Transverse colon (tissue), 4 donors: Measurements from ENCODE around the gene CANT1. TPM values are rescaled to one million over a fixed set of nuclear protein-coding genes. Genes with fewer than 3 reads are reported as not detected.

Source experiments
- DNase-seq: peaks from one replicate; pipeline ENCODE4 v3.0.0-alpha.2; 2019
- H3K27ac ChIP-seq, 4 donors: fragments of 200-600 bp; sonication (generic); 2 replicates each; pipeline ENCODE4 v1.5.1; 2016 to 2018; ENCODE audit warnings: inconsistent platforms in 4 of 4
- H3K27me3 ChIP-seq: fragments of 200-600 bp; sonication (generic); 2 replicates; pipeline ENCODE4 v1.5.1; 2017; ENCODE audit warnings: inconsistent platforms
- H3K36me3 ChIP-seq, 4 donors: fragments of 200-600 bp; sonication (generic); 2 replicates each; pipeline ENCODE4 v1.5.1; 2017 to 2019; ENCODE audit warnings: inconsistent platforms in 4 of 4
- H3K4me1 ChIP-seq, 4 donors: fragments of 200-600 bp; sonication (generic); 2 replicates each; pipeline ENCODE4 v1.5.1; 2017 to 2020; ENCODE audit warnings: inconsistent platforms in 4 of 4
- H3K4me3 ChIP-seq, 4 donors: fragments of 200-600 bp; sonication (generic); 1 replicate in 1 of 4; 2 replicates in 3 of 4; pipeline versions ENCODE4 v1.5.1 to v1.6.1; 2017 to 2019; ENCODE audit warnings: inconsistent platforms in 4 of 4
- H3K9me3 ChIP-seq, 2 donors: fragments of 200-600 bp; sonication (generic); 2 replicates each; pipeline ENCODE4 v1.5.1; 2017 to 2019; ENCODE audit warnings: inconsistent platforms in 2 of 2
- EP300 ChIP-seq: sonication (generic); formaldehyde crosslinking; IDR thresholded peaks from one replicate; pipeline ENCODE4 v1.6.1; 2017; ENCODE audit warnings: antibody characterized with exemption, low read depth
- POLR2A ChIP-seq: fragments of 450-650 bp; IDR thresholded peaks from one replicate; pipeline ENCODE4 v1.6.1; 2016; ENCODE audit warnings: antibody characterized with exemption, mild to moderate bottlenecking, moderate library complexity
- POLR2AphosphoS5 ChIP-seq, 3 donors: sonication (generic); formaldehyde crosslinking; IDR thresholded peaks; one replicate each; pipeline ENCODE4 v1.6.1; 2016; ENCODE audit warnings: antibody characterized with exemption in 3 of 3
- WGBS, 2 donors: methylation state at CpG; one replicate each; pipeline ENCODE4 v1.1.5; 2018; ENCODE audit warnings: low coverage in 1 of 2; 5-methylcytosine and 5-hydroxymethylcytosine counted together
- in situ Hi-C, 4 donors: fragments of 200-750 bp; cut with MboI; loops; one replicate each; pipeline versions ENCODE4 v1.15.0 to v1.15.1; 2017; ENCODE audit warnings: low sequenced_read_pairs in 3 of 4, low pct_ligation_motif_present in 1 of 4, low pct_unique_long_range_greater_than_20kb in 1 of 4
- intact Hi-C: fragments of 100-400 bp; cut with DNase I; formaldehyde crosslinking; loops from one replicate; pipeline ENCODE4 v1.15.1; 2023; ENCODE audit warnings: low total_unique reads
- total RNA-seq, 4 donors: library from RNA; depleted of rRNA; stranded (reverse); fragments of >200 nt; gene quantifications; one replicate each; pipeline ENCODE4 v1.1.0, GENCODE V29; 2016
- TF ChIP-seq, protein P1 (sequence below), 5 experiments: fragments of 200-600 bp in 3 of 5; fragments of 450-650 bp in 2 of 5; sonication (generic) in 3 of 5; IDR thresholded peaks; 1 replicate in 2 of 5; 2 replicates in 3 of 5; pipeline ENCODE4 v1.5.1; 2016 to 2017; ENCODE audit warnings: antibody characterized with exemption in 5 of 5, inconsistent platforms in 3 of 5, mild to moderate bottlenecking in 2 of 5, moderate library complexity in 1 of 5

Gene CANT1
- total RNA-seq, 4 donors from 2014 or later = 89.4 to 231 (median 138) TPM

DNA sequence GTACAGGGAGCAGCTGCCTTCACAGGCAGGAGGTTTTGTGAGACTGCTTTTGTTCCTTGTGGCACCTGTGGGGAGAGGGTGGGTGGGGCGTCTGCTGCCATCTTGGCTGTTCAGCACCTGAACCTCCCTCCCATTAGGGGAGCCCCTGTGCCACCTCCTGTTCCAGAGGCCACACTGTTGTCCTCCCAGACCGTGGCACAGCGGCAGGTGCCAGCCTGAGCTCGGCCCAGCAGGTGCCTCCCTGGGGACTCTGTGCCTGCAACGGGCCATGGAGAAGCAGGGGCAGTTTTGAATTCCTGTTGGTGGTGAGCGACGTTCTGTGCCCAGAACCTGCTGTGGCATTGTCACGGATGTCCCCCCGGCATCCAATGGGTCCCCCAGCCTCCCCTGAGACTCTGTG is 39.7 kb downstream of the CANT1 start:
- Histone ChIP-seq H3K36me3 (no peaks in the 10 kb centered on the region), H3K27ac (no peak overlapping the region), H3K27me3 (no peaks in the 10 kb centered on the region), H3K4me1 (peaks cover 6 to 13% (median 11%) of the 10 kb centered on the region in 4 donors), H3K9me3 (no peaks in the 10 kb centered on the region), H3K4me3 (no peak overlapping the region)
- in situ Hi-C loops (loop anchor here in 3 of 4 donors (5.0 to 10.0 kb wide), 3 partner anchors 103 to 108 kb away; no protein-coding TSS in a partner anchor), intact Hi-C loops (no loop called here)
- WGBS, 2 donors = 85 to 93% methylated on average over 3 to 8 of the region's 9 CpGs
- TF ChIP-seq POLR2AphosphoS5 (IDR thresholded peaks at IDR 0.05) (no peak), POLR2A (no peak), EP300 (no peak)
- TF ChIP-seq, protein P1, sequence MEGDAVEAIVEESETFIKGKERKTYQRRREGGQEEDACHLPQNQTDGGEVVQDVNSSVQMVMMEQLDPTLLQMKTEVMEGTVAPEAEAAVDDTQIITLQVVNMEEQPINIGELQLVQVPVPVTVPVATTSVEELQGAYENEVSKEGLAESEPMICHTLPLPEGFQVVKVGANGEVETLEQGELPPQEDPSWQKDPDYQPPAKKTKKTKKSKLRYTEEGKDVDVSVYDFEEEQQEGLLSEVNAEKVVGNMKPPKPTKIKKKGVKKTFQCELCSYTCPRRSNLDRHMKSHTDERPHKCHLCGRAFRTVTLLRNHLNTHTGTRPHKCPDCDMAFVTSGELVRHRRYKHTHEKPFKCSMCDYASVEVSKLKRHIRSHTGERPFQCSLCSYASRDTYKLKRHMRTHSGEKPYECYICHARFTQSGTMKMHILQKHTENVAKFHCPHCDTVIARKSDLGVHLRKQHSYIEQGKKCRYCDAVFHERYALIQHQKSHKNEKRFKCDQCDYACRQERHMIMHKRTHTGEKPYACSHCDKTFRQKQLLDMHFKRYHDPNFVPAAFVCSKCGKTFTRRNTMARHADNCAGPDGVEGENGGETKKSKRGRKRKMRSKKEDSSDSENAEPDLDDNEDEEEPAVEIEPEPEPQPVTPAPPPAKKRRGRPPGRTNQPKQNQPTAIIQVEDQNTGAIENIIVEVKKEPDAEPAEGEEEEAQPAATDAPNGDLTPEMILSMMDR (IDR thresholded peaks at IDR 0.05) = no peak
- DNase-seq = no peak

DNA sequence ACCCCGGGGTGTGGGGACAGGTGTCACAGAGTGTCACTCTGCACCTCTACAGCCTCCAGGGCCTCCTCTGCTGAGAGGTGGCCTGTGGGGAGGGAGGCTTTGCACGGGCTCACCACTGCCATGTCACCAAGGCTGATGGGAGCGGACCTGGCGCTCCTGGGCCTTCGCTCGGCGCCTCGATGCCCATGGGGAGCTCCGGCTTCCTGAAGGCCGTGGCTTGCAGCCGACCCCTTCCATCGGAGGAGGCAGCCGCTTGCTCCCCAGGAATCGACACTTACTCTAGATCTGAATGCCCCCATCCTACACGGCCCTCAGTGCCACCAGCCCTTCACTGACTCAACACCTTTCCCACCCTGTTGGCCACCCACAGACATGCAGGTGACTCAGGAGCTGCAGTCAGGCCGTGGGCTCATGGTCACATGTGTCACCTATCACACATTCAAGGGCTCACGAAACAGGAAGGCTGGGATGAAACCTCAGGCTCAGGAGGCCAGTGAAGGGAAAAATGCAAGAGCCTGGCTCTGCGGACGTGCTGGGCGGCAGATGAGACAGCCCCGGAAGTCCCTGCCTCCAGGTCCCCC is 41.7 kb downstream of the CANT1 start:
- Histone ChIP-seq H3K4me1 (peaks cover 6 to 17% (median 12%) of the 10 kb centered on the region in 4 donors), H3K4me3 (no peak overlapping the region), H3K9me3 (no peaks in the 10 kb centered on the region), H3K36me3 (no peaks in the 10 kb centered on the region), H3K27me3 (no peaks in the 10 kb centered on the region), H3K27ac (no peak overlapping the region)
- WGBS, 2 donors = 87% methylated on average over 17 of the region's 21 CpGs; no CpG with 5 or more reads in 1 of the 2 donors
- in situ Hi-C loops (loop anchor here in 1 of 4 donors (5.0 kb wide), 1 partner anchor 106 kb away; no protein-coding TSS in a partner anchor), intact Hi-C loops (no loop called here)
- no peak for DNase-seq
- TF ChIP-seq POLR2AphosphoS5 (IDR thresholded peaks at IDR 0.05) (no peak), POLR2A (no peak), EP300 (no peak)
- TF ChIP-seq, protein P1 (IDR thresholded peaks at IDR 0.05) = no peak

DNA sequence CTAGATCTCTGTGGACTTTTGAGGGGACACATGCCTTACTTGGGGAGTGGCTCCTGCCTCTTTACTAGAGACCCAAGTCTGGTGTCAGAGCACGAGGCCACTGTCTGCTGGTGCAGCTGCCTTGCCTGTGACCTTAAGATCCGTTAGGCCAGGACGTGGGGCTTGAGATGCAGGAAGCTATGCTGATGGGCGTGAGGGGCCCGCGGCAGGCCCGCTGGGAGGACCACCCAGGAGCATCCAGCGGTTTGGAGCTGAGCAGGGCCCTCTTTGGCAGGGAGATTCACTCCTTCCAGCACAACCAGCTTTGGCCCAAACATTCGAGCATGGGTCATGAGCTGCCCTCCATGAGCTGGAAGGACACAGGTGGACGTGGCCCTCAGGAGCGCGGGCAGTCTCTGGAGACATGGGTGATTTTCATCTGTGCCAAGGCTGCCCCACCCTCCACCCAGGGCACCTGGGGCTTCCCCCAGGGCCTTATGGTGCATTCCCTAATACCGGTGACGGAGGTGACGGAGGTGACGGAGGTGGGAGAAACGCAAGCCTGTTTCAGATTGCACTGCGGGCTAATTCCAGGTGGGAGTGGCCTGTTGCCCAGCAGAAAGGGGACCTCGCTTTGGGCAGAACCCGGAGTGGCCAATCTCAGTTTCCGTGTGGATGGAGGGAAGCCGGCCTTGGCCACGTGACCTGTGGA is 42.5 kb downstream of the CANT1 start:
- Histone ChIP-seq H3K27ac (no peak overlapping the region), H3K9me3 (no peaks in the 10 kb centered on the region), H3K4me1 (peaks cover 6 to 17% (median 13%) of the 10 kb centered on the region in 4 donors), H3K27me3 (no peaks in the 10 kb centered on the region), H3K4me3 (no peak overlapping the region), H3K36me3 (no peaks in the 10 kb centered on the region)
- in situ Hi-C loops (loop anchor here in 1 of 4 donors (5.0 kb wide), 1 partner anchor 105 kb away; no protein-coding TSS in a partner anchor), intact Hi-C loops (no loop called here)
- DNase-seq = no peak
- TF ChIP-seq POLR2A (no peak), POLR2AphosphoS5 (IDR thresholded peaks at IDR 0.05) (no peak), EP300 (no peak)
- TF ChIP-seq, protein P1 (IDR thresholded peaks at IDR 0.05) = no peak
- 82% methylated on average over 23 of the region's 23 CpGs; no CpG with 5 or more reads in 1 of the 2 donors for WGBS, 2 donors

DNA sequence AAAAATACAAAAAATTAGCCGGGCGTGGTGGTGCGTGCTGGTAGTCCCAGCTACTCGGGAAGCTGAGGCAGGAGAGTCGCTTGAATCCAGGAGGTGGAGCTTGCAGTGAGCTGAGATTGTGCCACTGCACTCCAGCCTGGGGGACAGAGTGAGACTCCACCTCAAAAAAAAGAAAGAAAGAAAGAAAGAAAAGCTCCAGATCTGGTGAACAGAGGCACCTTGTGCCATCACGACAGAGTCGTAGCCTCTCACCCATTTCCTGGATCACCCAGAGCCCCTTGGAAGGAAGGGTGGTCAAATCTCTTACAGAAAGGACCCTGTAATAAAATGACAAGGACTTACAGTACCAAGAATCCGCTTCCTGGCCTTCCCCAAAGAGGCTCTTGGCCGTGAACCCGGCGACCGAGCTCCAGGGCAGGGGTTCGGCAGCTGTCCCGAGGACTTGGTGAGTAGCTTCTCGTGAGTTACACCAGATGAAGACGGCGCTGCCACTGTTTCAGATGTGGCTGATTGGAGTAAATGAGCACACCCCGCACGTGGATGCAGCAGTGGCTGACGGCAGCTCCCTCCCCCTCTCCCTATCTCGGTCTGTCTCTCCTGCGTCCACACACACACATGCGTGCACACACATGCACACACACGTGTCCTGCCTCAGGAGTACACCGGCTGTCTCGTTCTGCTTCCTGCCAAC is 43.3 kb downstream of the CANT1 start:
- Histone ChIP-seq H3K27ac (no peak overlapping the region), H3K27me3 (no peaks in the 10 kb centered on the region), H3K4me1 (peaks cover 3 to 22% (median 12%) of the 10 kb centered on the region in 4 donors), H3K4me3 (no peak overlapping the region), H3K36me3 (no peaks in the 10 kb centered on the region), H3K9me3 (no peaks in the 10 kb centered on the region)
- TF ChIP-seq, protein P1 (IDR thresholded peaks at IDR 0.05) = no peak
- no peak for TF ChIP-seq POLR2A
- TF ChIP-seq EP300 = no peak
- intact Hi-C loops = no loop called here
- no peak for DNase-seq
- in situ Hi-C loops = loop anchor here in 1 of 4 donors (5.0 kb wide), 1 partner anchor 104 kb away; no protein-coding TSS in a partner anchor
- WGBS, 2 donors = 77 to 100% methylated on average over 5 to 26 of the region's 26 CpGs
